ENCODE data around the gene RDX.
"Not testable (repeated sequence)": the region's sequence is repeated elsewhere in the genome, so short reads cannot be mapped to it uniquely, and the experiment has no call there.

RDX gene

DNA sequence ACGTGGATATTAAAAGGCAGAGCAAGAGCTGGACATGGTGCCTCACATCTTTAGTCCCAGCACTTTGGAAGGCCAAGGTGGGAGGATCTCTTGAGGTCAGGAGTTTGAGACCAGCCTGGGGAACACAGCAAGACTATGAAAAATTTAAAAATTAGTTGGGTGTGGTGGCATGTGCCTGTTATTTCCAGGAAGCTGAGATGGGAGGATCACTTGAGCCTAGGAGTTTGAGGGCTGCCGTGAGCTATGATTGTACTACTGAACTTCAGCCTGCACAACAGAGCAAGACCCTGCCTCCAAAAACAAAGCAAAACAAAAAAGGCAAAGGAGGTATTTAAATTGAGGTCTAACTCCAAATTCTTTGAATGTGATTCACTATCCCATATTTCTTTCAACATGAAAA is 23.5 kb downstream of the RDX start:
- no peak for DNase-seq (ENCODE audit: low read depth)

DNA sequence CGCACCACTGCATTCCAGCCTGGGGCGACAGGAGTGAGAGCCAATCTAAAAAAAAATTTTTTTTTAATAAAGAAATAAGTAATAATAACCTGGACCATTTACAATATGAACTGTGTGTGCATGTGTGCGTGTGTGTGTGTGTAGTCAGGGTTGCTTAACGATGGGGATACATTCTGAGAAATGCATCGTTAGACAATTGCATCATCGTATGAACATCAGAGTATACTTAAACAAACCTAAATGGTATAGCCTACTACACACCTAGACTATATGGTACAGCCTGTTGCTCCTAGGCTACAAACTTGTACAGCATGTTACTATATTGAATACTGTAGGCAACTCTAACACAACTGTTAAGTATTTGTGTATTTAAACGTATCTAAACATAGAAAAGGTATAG is 26.4 kb downstream of the RDX start:
- no peak for DNase-seq (ENCODE audit: low read depth)

DNA sequence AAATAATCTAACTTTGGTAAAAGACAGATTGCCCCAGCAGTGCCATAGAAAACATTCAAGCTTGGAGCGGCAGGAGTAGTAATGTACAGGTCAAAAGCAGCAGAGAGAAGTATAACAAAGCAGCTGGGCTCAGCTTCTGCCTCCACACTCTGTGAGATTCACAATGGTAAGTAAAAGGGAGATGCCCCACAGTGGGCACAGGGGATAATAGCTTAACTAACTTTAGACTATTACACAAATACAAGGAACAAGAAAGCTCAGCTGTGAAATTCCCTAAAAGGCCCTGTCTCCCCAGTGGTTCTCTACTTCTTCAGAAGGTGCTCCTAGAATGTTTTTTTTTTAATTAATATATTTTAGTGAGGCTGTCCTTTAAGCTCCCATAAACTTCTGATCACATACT is 28.0 kb downstream of the RDX start:
- no peak for DNase-seq (ENCODE audit: low read depth)

DNA sequence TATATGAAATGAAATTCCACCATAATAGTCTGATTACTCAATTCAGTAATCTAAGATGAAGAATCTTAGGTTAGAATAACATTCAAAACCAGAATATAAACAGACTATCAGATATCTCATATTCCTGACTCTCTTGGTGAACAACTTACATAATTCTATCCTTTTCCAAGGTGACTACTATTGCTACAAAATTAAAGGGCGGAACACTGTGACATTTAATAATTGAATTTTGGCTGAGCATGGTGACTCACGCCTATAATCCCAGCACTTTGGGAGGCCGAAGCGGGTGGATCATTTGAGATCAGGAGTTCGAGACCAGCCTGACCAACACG is 34.4 kb downstream of the RDX start:
- no peak for DNase-seq (ENCODE audit: low read depth)

- DNase-seq (ENCODE audit: low read depth) = no peak
These were observed 35.0 kb downstream of the RDX start for GRCh38 chr11:110261195-110262071.

DNA sequence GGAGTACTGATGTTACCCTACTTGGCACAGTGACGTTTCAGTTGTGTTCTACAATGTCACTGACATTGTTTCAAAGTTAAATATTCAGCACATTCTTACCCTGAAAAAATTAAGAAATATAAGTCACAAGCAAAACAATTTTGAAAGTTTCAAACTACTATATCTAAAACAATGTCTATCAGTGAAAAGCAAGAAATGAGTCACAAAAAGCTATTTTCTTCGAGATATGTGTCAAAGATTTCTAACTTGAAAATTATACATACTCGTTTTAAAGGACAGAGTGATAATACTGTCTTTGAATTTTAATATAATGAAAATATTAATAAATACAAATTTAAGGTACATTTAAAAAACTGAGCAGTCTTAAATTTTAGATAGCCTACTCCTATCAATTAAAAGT is 42.9 kb downstream of the RDX start:
- no peak for DNase-seq (ENCODE audit: low read depth)

DNA sequence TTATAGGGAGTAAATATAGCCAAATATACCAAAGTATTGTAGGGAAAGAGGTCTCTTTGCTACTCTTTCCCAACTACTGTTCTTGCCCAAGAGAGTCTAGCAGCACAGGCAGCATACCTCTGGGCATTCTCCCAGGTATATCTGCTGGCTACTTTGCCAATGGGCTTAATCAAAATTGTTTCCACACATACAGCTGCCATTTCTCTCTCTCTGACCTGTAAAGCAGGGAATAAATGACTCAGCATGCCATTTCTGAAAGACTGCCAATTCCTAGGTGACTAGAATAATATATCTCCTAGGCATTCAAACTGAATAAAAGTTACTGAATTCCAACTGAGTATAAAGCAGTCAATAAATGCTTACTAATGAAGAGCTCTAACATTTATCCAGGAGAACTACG is 44.6 kb downstream of the RDX start:
- DNase-seq (ENCODE audit: low read depth) = peak; percentile 25

- DNase-seq (ENCODE audit: low read depth) = no peak
These were observed 46.2 kb downstream of the RDX start for GRCh38 chr11:110250168-110250567.

GRCh38 chr11:110249766-110250165 is 46.6 kb downstream of the RDX start:
- no peak for DNase-seq (ENCODE audit: low read depth)

DNA sequence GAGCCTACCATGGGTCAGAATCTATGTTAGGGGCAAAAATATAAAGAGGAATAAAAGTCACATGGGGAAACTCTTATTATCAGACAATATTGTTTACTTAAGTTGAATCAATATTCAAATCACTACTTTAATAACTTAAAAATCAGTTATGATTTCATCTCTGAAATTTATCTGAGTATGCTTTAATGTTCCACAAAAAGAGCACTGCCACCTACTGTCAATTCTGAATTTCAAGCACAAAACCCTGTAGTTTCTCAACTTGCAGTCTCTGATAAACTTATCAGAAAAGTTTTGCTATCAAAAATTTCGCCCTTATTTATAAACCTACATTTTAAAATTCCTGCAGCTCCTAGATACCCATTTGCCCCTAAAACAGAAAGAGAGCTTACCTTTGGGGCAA is 47.3 kb downstream of the RDX start:
- no peak for DNase-seq (ENCODE audit: low read depth)

- DNase-seq (ENCODE audit: low read depth) = no peak
These were observed 52.6 kb downstream of the RDX start for GRCh38 chr11:110243791-110244190.

DNA sequence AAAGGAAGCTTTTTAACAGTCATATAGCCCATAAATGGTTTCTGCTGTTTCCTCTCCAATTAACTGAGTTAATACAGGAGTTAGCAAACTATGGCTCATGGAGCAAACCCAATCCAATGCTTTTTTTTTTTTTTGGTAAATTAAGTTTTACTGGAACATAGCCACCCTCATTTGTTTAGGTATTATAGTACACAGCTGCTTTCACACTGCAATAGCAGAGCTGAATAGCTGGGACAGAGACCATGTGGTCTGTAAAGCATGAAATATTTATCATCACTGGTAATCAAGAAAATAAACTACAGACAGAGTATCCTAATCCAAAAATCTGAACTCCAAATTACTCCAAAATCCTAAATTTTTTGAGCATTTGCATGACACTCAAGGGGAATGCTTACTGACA is 53.7 kb downstream of the RDX start:
- DNase-seq (ENCODE audit: low read depth) = no peak

DNA sequence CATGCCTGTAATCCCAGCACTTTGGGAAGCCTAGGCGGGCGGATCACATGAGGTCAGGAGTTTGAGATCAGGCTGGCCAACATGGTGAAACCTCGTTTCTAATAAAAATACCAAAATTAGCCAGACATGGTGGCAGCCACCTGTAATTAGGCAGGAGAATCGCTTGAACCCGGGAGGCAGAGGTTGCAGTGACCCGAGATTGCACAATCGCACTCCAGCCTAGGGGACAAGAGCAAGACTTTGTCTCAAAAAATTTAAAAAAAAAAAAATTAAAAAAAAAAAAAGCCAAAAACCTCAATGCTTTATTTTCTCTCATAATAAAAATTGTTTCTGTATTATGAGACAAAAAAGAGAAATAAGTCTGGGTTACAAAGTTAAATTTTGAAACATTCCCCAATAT is 54.2 kb downstream of the RDX start:
- DNase-seq (ENCODE audit: low read depth) = no peak

DNA sequence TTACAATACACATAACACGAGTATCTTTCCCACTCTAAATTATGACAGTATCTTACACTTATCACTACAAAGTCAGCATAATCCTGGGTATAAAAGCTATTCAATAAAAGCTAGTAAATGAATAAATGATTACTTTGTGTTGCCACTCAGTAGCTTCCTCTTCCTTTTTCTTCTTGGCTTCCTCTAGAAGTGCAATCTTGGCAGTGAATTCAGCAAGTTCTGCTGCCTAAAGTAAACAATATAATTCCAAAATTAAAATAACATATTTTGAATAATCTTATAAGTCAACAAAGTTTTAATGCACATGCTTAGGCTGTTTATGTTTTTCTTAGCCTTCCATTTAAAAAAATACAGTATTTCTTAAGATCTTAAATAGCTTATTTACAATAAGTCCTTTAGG is 60.4 kb downstream of the RDX start:
- DNase-seq (ENCODE audit: low read depth) = no peak

- no peak for DNase-seq (ENCODE audit: low read depth)
These were observed 66.0 kb downstream of the RDX start for GRCh38 chr11:110230377-110230776.

GRCh38 chr11:110219006-110219785 is 77.2 kb downstream of the RDX start:
- DNase-seq (ENCODE audit: low read depth) = no peak

DNA sequence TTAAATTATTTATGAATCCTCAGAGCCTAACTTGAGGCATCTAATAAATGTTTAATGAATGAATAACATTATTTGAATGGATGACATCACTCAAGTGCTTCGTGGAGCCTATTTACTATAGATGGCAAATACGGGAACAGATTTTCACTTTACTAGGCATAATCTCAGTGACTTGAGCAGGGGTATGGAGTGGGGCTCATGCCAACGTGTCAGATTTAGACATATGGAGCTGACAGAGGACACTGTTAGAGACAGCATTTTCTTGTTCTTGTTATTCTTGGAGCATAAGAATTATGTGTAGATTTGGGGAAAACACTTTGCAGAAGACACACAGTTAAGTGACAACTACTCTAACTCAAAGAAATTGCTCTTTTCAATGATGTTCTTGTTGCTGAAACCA is 78.5 kb downstream of the RDX start:
- no peak for DNase-seq (ENCODE audit: low read depth)

- no peak for DNase-seq (ENCODE audit: low read depth)
These were observed 79.1 kb downstream of the RDX start for GRCh38 chr11:110217223-110217877.

- DNase-seq (ENCODE audit: low read depth) = not testable (repeated sequence)
These were observed 87.1 kb downstream of the RDX start for GRCh38 chr11:110209313-110209694.

DNA sequence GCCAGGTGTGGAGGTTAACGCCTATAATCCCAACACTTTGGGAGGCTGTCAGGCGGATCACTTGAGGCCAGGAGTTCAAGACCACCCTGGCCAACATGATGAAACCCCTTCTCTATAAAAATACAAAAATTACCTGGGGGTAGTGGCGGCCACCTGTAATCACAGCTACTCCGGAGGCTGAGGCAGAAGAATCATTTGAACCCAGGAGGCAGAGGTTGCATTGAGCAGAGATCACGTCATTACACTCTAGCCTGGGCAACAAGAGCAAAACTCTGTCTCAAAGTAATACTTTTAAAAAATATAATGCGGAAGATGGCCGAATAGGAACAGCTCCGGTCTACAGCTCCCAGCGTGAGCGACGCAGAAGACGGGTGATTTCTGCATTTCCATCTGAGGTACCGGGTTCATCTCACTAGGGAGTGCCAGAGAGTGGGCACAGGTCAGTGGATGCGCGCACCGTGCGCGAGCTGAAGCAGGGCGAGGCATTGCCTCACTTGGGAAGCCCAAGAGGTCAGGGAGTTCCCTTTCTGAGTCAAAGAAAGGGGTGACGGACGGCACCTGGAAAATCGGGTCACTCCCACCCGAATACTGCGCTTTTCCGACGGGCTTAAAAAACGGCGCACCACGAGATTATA is 87.6 kb downstream of the RDX start:
- not testable (repeated sequence) for DNase-seq (ENCODE audit: low read depth)

- no peak for DNase-seq (ENCODE audit: low read depth)
These were observed 89.3 kb downstream of the RDX start for GRCh38 chr11:110207123-110207522.

DNA sequence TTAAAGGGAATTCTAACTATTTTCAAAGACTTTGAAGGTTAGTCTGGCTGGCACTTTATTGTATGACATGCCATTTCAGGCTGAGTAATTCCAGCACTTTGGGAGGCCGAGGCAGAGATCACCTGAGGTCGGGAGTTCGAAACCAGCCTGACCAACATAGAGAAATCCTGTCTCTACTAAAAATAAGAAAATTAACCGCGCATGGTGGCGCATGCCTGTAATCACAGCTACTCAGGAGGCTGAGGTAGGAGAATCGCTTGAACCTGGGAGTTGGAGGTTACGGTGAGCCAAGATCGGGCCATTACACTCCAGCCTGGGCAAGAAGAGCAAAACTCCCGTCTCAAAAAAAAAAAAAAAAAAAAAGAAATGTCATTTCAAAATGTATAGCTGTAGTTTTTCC is 95.6 kb downstream of the RDX start:
- no peak for DNase-seq (ENCODE audit: low read depth)

GRCh38 chr11:110200241-110200640 is 96.2 kb downstream of the RDX start:
- no peak for DNase-seq (ENCODE audit: low read depth)
